Vagina (tissue), 2 donors: ENCODE results near the gene SLC39A1.
"Not testable (repeated sequence)": the region's sequence is repeated elsewhere in the genome, so short reads cannot be mapped to it uniquely, and the experiment has no call there.

Experiments used
- CTCF ChIP-seq, 3 experiments: fragments of 450-650 bp in 2 of 3; fragments of 200-600 bp in 1 of 3; sonication (generic) in 1 of 3; IDR thresholded peaks; one replicate each; pipeline ENCODE4 v1.5.1; 2017 to 2019; ENCODE audit warnings: antibody characterized with exemption in 3 of 3, mild to moderate bottlenecking in 2 of 3, moderate library complexity in 2 of 3
- POLR2A ChIP-seq, 2 donors: fragments of 450-650 bp; IDR thresholded peaks; one replicate each; pipeline ENCODE4 v1.6.1; 2017; ENCODE audit warnings: antibody characterized with exemption in 2 of 2, mild to moderate bottlenecking in 2 of 2, moderate library complexity in 2 of 2

- TF ChIP-seq CTCF, POLR2A (IDR thresholded peaks at IDR 0.05): not testable (repeated sequence)
These were observed 52.8 kb downstream of the SLC39A1 start for GRCh38 chr1:153910560-153910959.
